ENCODE results near the gene PDSS2. TPM values are rescaled to one million over a fixed set of nuclear protein-coding genes. Genes with fewer than 3 reads are reported as not detected.

PDSS2 gene
- total RNA-seq, 4 donors from 2014 or later: 18.6 to 32.3 (median 25.6) TPM

DNA sequence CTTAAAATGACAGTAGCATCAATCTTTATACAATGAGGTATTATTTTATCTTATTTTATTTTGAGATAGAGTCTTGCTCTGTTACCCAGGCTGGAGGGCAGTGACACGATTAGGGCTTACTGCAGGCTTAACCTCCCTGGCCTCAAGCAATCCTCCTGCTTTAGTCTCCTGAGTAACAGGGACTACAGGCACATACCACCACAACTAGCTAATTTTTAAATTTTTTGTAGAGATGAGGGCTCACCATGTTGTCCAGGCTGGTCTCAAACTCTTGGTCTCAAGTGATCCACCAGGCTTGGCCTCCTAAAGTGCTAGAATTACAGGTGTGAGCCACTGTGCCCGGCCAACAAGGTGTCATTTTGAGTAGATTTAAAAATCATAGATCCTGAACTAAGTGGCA lies 125.9 kb downstream of the PDSS2 start:
- TF ChIP-seq, protein P1, sequence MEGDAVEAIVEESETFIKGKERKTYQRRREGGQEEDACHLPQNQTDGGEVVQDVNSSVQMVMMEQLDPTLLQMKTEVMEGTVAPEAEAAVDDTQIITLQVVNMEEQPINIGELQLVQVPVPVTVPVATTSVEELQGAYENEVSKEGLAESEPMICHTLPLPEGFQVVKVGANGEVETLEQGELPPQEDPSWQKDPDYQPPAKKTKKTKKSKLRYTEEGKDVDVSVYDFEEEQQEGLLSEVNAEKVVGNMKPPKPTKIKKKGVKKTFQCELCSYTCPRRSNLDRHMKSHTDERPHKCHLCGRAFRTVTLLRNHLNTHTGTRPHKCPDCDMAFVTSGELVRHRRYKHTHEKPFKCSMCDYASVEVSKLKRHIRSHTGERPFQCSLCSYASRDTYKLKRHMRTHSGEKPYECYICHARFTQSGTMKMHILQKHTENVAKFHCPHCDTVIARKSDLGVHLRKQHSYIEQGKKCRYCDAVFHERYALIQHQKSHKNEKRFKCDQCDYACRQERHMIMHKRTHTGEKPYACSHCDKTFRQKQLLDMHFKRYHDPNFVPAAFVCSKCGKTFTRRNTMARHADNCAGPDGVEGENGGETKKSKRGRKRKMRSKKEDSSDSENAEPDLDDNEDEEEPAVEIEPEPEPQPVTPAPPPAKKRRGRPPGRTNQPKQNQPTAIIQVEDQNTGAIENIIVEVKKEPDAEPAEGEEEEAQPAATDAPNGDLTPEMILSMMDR (IDR thresholded peaks at IDR 0.05): no peak
- no peak for TF ChIP-seq POLR2A (IDR thresholded peaks at IDR 0.05)
- H3K27ac ChIP-seq: no peak overlapping the region
- no peak overlapping the region for H3K4me3 ChIP-seq (replicated peaks in 1 of 3)
- H3K9me3 ChIP-seq: no peaks in the 10 kb centered on the region
- DNase-seq: no peak
- WGBS, 2 donors: 91 to 94% methylated on average over 2 of the region's 2 CpGs
- H3K4me1 ChIP-seq: peaks cover 0 to 4% of the 10 kb centered on the region in 2 donors
- no peaks in the 10 kb centered on the region for H3K27me3 ChIP-seq
- H3K36me3 ChIP-seq: no peaks in the 10 kb centered on the region
- intact Hi-C loops (cut with DNase I): no loop called here

DNA sequence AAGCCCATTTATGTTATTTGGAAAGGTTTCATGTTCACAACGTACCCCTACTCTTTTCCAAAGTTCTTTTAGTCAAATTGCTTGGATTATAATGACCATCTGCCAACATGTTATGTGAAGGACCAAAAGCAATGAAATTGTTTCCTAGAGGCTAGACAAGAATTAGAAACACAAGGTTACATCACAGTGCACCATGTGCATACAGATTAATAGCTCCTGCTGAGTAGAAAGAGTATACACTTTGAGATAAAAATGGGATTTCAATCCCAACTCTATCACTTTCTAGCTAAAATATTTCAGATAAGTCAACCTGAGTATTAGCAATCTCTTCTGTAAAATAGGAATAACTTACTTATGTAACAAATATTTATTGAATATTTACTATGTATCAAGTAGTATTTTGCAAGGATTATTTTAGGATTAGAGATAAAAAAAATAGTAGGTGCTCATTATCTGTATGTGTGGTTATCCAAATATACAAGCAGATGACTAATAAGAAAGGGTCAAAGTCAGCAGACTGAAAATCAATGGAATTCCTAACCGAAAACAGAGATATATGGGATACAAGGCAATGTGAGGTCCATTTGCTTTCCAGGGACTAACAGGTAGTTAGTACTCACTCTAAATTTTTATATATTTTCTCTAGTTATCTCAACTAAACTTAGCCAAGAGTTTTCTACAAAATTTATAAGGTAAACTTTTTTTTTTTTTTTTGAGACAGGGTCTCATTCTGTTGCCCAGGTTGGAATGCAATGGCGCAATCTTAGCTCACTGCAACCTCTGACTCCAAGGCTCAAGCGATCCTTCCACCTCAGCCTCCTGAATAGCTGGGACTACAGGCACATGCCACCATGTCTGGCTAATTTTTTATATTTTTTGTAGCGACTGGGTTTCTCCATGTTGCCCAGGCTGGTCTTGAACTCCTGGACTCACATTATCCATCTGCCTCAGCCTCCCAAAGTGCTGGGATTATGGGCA lies 127.7 kb downstream of the PDSS2 start:
- peaks cover 0 to 4% of the 10 kb centered on the region in 2 donors for H3K4me1 ChIP-seq
- intact Hi-C loops (cut with DNase I): no loop called here
- no peak for DNase-seq
- WGBS, 2 donors: 95 to 97% methylated on average over 5 of the region's 5 CpGs
- H3K27ac ChIP-seq: no peak overlapping the region
- H3K36me3 ChIP-seq: no peaks in the 10 kb centered on the region
- no peak for TF ChIP-seq POLR2A (IDR thresholded peaks at IDR 0.05)
- TF ChIP-seq, protein P1 (IDR thresholded peaks at IDR 0.05): no peak
- no peak overlapping the region for H3K4me3 ChIP-seq (replicated peaks in 1 of 3)
- H3K9me3 ChIP-seq: no peaks in the 10 kb centered on the region
- H3K27me3 ChIP-seq: no peaks in the 10 kb centered on the region

DNA sequence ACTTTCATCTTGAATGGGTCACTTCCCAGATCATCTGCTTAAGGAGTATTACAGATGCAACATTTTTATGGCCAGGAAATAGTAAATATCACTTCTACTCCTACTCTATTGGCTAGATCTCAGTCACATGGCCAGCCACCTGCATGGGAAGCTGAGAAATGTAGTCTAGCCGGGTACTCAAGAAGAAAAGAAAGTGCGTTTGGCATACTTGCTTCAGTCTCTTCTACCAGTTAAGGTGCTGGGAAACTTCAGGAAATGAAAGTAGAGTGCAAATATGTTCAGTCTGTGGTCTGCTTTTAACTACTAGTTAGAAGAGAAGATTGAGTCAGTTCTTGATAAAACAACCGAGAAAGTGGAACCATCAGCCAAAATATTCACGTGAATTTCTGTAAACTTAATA lies 129.2 kb downstream of the PDSS2 start:
- Histone ChIP-seq H3K4me3 (replicated peaks in 1 of 3) (no peak overlapping the region), H3K9me3 (no peaks in the 10 kb centered on the region), H3K36me3 (no peaks in the 10 kb centered on the region), H3K4me1 (peaks cover 0 to 4% of the 10 kb centered on the region in 2 donors), H3K27me3 (no peaks in the 10 kb centered on the region), H3K27ac (peak overlapping the region; percentile 4 to 51 (median 45))
- intact Hi-C loops (cut with DNase I): no loop called here
- TF ChIP-seq, protein P1 (IDR thresholded peaks at IDR 0.05): no peak
- peak in 1 of 2 donors; percentile 17 for TF ChIP-seq POLR2A (IDR thresholded peaks at IDR 0.05)
- DNase-seq: peak; percentile 58 to 63
- 34 to 39% methylated on average over 4 of the region's 4 CpGs for WGBS, 2 donors

DNA sequence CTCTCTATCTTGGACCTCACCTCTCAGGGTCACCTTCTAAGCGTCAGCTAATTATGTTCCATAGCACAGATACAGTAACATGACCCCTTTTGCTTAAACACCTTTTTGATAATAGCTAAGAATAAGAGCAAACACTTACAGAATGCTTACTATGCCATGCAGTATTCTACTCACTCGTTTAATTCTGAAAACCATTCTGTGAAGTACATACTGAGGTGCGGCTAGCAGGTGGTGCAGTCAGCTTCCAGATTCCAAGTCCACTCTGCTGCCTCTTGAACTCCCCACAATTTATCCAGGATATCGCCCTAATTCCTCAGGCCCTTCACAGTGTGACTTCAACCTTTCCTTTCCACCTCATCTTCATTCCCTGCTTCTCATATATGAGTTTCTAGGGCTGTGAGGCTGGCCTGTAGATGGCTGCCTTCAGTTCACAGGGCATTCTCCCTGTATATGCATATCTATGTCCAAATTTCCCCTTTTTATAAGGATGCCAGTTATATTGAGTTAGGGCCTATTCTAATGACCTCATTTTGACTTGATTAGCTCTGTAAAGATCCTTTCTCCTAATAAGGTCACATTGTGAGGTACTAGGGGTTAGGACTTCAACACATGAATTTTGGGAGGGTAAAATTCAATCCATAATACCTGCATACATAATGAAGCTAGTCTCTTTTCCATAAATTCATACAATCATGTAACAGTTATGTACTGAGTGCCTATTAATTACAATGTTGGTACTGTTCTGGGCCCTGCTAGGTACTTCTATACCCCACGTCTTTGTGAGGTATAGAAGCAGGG lies 130.1 kb downstream of the PDSS2 start:
- DNase-seq: no peak
- 70 to 84% methylated on average over 5 of the region's 5 CpGs for WGBS, 2 donors

More for the DNA sequence above, 130.1 kb downstream of the PDSS2 start:
- TF ChIP-seq, protein P1 (IDR thresholded peaks at IDR 0.05): no peak
- no peak for TF ChIP-seq POLR2A (IDR thresholded peaks at IDR 0.05)
- H3K9me3 ChIP-seq: no peaks in the 10 kb centered on the region
- intact Hi-C loops (cut with DNase I): no loop called here
- H3K27ac ChIP-seq: peak overlapping the region in 1 of 3 donors; percentile 51
- H3K27me3 ChIP-seq: no peaks in the 10 kb centered on the region
- H3K4me3 ChIP-seq (replicated peaks in 1 of 3): no peak overlapping the region
- H3K36me3 ChIP-seq: no peaks in the 10 kb centered on the region
- H3K4me1 ChIP-seq: peaks cover 0 to 4% of the 10 kb centered on the region in 2 donors
